Measurements from ENCODE around the gene COL25A1.

COL25A1 gene

GRCh38 chr4:109214622-109215301 is 87.7 kb downstream of the COL25A1 start:
- DNase-seq (ENCODE audit: low read depth in 2 of 2) = no peak

- no peak for DNase-seq (ENCODE audit: low read depth in 2 of 2)
Observed at GRCh38 chr4:109213056-109213455, 89.4 kb downstream of the COL25A1 start.

GRCh38 chr4:109211671-109212070 is 90.8 kb downstream of the COL25A1 start:
- no peak for DNase-seq (ENCODE audit: low read depth in 2 of 2)

- no peak for DNase-seq (ENCODE audit: low read depth in 2 of 2)
Observed at GRCh38 chr4:109209647-109210046, 92.8 kb downstream of the COL25A1 start.

- DNase-seq (ENCODE audit: low read depth in 2 of 2) = no peak
Observed at GRCh38 chr4:109207898-109208297, 94.6 kb downstream of the COL25A1 start.

- DNase-seq (ENCODE audit: low read depth in 2 of 2) = no peak
Observed at GRCh38 chr4:109207061-109207460, 95.4 kb downstream of the COL25A1 start.

- DNase-seq (ENCODE audit: low read depth in 2 of 2) = no peak
Observed at GRCh38 chr4:109206620-109207019, 95.8 kb downstream of the COL25A1 start.

- DNase-seq (ENCODE audit: low read depth in 2 of 2) = no peak
Observed at GRCh38 chr4:109205186-109205585, 97.3 kb downstream of the COL25A1 start.

GRCh38 chr4:109199585-109199984 is 102.9 kb downstream of the COL25A1 start:
- no peak for DNase-seq (ENCODE audit: low read depth in 2 of 2)

GRCh38 chr4:109195646-109196045 is 106.8 kb downstream of the COL25A1 start:
- DNase-seq (ENCODE audit: low read depth in 2 of 2) = no peak

GRCh38 chr4:109191216-109191615 is 111.2 kb downstream of the COL25A1 start:
- no peak for DNase-seq (ENCODE audit: low read depth in 2 of 2)

GRCh38 chr4:109186458-109186945 is 116.0 kb downstream of the COL25A1 start:
- DNase-seq (ENCODE audit: low read depth in 2 of 2) = no peak

GRCh38 chr4:109185951-109186350 is 116.5 kb downstream of the COL25A1 start:
- no peak for DNase-seq (ENCODE audit: low read depth in 2 of 2)

GRCh38 chr4:109185548-109185947 is 116.9 kb downstream of the COL25A1 start:
- no peak for DNase-seq (ENCODE audit: low read depth in 2 of 2)

- no peak for DNase-seq (ENCODE audit: low read depth in 2 of 2)
Observed at GRCh38 chr4:109184491-109184961, 117.9 kb downstream of the COL25A1 start.

GRCh38 chr4:109183931-109184490 is 118.4 kb downstream of the COL25A1 start:
- no peak for DNase-seq (ENCODE audit: low read depth in 2 of 2)

GRCh38 chr4:109182696-109183095 is 119.8 kb downstream of the COL25A1 start:
- no peak for DNase-seq (ENCODE audit: low read depth in 2 of 2)

GRCh38 chr4:109179061-109179460 is 123.4 kb downstream of the COL25A1 start:
- DNase-seq (ENCODE audit: low read depth in 2 of 2) = no peak

- no peak for DNase-seq (ENCODE audit: low read depth in 2 of 2)
Observed at GRCh38 chr4:109177096-109177810, 125.2 kb downstream of the COL25A1 start.

- no peak for DNase-seq (ENCODE audit: low read depth in 2 of 2)
Observed at GRCh38 chr4:109174224-109174953, 128.1 kb downstream of the COL25A1 start.

- DNase-seq (ENCODE audit: low read depth in 2 of 2) = no peak
Observed at GRCh38 chr4:109172301-109172700, 130.2 kb downstream of the COL25A1 start.

- DNase-seq (ENCODE audit: low read depth in 2 of 2) = no peak
Observed at GRCh38 chr4:109171070-109171469, 131.4 kb downstream of the COL25A1 start.
